Esophagus muscularis mucosa (tissue), 4 donors: ENCODE measurements around the gene RANBP17. TPM values are rescaled to one million over a fixed set of nuclear protein-coding genes. Genes with fewer than 3 reads are reported as not detected.

Experiments used
- DNase-seq: peaks from one replicate; pipeline ENCODE4 v3.0.0-alpha.2; 2017; ENCODE audit errors: extremely low spot score
- H3K27ac ChIP-seq, 4 donors: fragments of 200-600 bp; sonication (generic); replicated peaks in 1 of 4; 1 replicate in 3 of 4; 2 replicates in 1 of 4; pipeline ENCODE4 v1.5.1; 2016 to 2019; ENCODE audit warnings: mild to moderate bottlenecking in 1 of 4
- H3K27me3 ChIP-seq, 4 donors: fragments of 200-600 bp; sonication (generic); one replicate each; pipeline versions ENCODE4 v1.5.1 to v1.6.0; 2016 to 2019
- H3K36me3 ChIP-seq, 4 donors: fragments of 200-600 bp; sonication (generic); one replicate each; pipeline ENCODE4 v1.5.1; 2016 to 2019
- H3K4me1 ChIP-seq, 4 donors: fragments of 200-600 bp; sonication (generic); one replicate each; pipeline ENCODE4 v1.5.1; 2016 to 2019
- H3K4me3 ChIP-seq, 4 donors: fragments of 200-600 bp; sonication (generic); 1 replicate in 2 of 4; 2 replicates in 2 of 4; pipeline ENCODE4 v1.5.1; 2016 to 2019; ENCODE audit warnings: mild to moderate bottlenecking in 4 of 4, moderate library complexity in 1 of 4
- H3K9me3 ChIP-seq, 4 donors: fragments of 200-600 bp; sonication (generic); 1 replicate in 3 of 4; 2 replicates in 1 of 4; pipeline ENCODE4 v1.5.1; 2016 to 2019
- EP300 ChIP-seq: sonication (generic); formaldehyde crosslinking; IDR thresholded peaks from one replicate; pipeline ENCODE4 v1.6.1; 2017; ENCODE audit warnings: antibody characterized with exemption
- POLR2A ChIP-seq: fragments of 450-650 bp; IDR thresholded peaks from one replicate; pipeline ENCODE4 v1.6.1; 2017; ENCODE audit warnings: antibody characterized with exemption, moderate library complexity, mild to moderate bottlenecking, low read depth
- POLR2AphosphoS5 ChIP-seq, 2 donors: sonication (generic); formaldehyde crosslinking; IDR thresholded peaks; one replicate each; pipeline ENCODE4 v1.6.1; 2017; ENCODE audit warnings: antibody characterized with exemption in 2 of 2
- WGBS: methylation state at CpG from one replicate; pipeline ENCODE4 v1.1.5; 2018; 5-methylcytosine and 5-hydroxymethylcytosine counted together
- intact Hi-C: fragments of 100-400 bp; cut with DNase I; formaldehyde crosslinking; loops from one replicate; pipeline ENCODE4 v1.15.1; 2023
- total RNA-seq, 4 donors: library from RNA; depleted of rRNA; stranded (reverse); fragments of >200 nt; gene quantifications; one replicate each; pipeline versions ENCODE4 v1.1.0 to v1.2.1, GENCODE V29; 2016
- TF ChIP-seq, protein P1 (sequence below), 3 experiments: fragments of 200-600 bp in 2 of 3; fragments of 450-650 bp in 1 of 3; sonication (generic) in 2 of 3; IDR thresholded peaks; one replicate each; pipeline ENCODE4 v1.5.1; 2017 to 2019; ENCODE audit warnings: antibody characterized with exemption in 3 of 3, mild to moderate bottlenecking in 2 of 3, moderate library complexity in 1 of 3

RANBP17 gene
- total RNA-seq, 4 donors from 2014 or later, result 16.4 to 28.2 (median 17.7) TPM

DNA sequence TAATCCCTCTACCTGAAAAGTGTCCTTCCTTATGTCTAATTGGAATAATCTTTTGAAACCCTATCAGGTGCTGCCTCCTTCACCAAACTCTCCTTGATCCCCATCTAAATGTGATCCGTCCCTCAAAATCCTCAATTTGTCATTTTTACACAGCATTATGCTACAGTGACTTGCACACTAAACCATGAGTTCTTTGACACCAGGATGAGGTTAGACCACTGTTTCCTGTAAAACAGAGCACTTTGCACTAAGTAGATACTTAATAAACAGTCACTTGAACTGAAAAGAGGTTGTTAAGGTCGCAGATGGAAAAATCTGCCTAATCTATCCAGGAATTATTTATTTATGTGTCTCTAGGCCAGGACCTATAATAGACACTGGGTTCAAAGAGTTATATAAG lies 403.0 kb downstream of the RANBP17 start:
- no peak for DNase-seq
- 89% methylated on average over 2 of the region's 2 CpGs for WGBS
- H3K27ac ChIP-seq, result no peak overlapping the region
- no peaks in the 10 kb centered on the region for H3K27me3 ChIP-seq
- H3K9me3 ChIP-seq, result no peaks in the 10 kb centered on the region
- no peak for TF ChIP-seq POLR2A
- TF ChIP-seq EP300, result no peak
- TF ChIP-seq POLR2AphosphoS5 (IDR thresholded peaks at IDR 0.05), result no peak
- TF ChIP-seq, protein P1, sequence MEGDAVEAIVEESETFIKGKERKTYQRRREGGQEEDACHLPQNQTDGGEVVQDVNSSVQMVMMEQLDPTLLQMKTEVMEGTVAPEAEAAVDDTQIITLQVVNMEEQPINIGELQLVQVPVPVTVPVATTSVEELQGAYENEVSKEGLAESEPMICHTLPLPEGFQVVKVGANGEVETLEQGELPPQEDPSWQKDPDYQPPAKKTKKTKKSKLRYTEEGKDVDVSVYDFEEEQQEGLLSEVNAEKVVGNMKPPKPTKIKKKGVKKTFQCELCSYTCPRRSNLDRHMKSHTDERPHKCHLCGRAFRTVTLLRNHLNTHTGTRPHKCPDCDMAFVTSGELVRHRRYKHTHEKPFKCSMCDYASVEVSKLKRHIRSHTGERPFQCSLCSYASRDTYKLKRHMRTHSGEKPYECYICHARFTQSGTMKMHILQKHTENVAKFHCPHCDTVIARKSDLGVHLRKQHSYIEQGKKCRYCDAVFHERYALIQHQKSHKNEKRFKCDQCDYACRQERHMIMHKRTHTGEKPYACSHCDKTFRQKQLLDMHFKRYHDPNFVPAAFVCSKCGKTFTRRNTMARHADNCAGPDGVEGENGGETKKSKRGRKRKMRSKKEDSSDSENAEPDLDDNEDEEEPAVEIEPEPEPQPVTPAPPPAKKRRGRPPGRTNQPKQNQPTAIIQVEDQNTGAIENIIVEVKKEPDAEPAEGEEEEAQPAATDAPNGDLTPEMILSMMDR (IDR thresholded peaks at IDR 0.05), result no peak
- H3K4me1 ChIP-seq, result no peaks in the 10 kb centered on the region
- intact Hi-C loops, result no loop called here
- no peak overlapping the region for H3K4me3 ChIP-seq
- no peaks in the 10 kb centered on the region for H3K36me3 ChIP-seq

DNA sequence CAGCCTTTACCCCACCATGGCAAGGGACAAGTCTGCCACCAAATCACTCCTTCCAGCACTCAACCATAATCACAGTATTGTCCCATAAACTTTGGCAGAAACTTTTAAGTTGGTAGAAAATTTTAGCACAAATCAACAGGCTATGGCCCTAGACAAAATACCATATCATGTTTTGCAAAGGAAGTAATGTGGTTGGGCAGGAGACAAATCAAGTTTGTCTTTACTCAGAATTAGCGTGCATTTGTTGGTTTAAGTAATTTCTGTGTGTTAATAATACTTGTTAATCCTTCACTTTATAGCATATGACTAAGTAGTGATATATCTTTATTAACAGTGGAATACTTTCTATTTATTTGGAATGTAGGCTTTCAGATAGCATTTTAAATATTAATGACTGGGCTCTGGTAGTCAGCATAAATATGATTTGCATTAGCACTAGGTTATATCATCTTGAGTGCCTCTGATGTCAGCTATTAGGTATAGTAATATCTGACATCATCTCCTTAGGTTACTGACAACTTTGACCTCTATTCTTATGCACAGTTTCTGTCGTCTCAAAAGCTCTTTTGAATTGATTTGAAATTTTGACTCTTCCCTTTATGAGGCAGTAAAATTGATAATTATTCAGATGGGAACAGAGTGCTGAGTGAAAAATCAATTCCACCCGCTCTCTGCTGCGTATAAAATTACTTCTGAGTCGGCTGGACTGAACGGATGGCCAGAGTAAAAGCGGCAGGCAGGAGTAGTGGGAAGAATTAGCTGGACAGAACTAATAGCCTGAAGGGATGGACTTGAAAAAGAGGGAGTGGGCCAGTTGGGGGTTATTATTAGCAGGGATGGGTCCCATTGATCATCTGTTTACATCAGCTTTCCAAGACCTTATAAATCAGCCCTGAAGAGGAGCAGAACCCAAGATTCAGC lies 407.1 kb downstream of the RANBP17 start:
- H3K27ac ChIP-seq, result no peak overlapping the region
- no peaks in the 10 kb centered on the region for H3K9me3 ChIP-seq
- 84% methylated on average over 7 of the region's 7 CpGs for WGBS
- no peaks in the 10 kb centered on the region for H3K4me1 ChIP-seq
- no peak overlapping the region for H3K4me3 ChIP-seq
- intact Hi-C loops, result no loop called here
- no peak for DNase-seq
- TF ChIP-seq, protein P1 (IDR thresholded peaks at IDR 0.05), result no peak
- TF ChIP-seq POLR2A (no peak), EP300 (no peak), POLR2AphosphoS5 (IDR thresholded peaks at IDR 0.05) (no peak)
- H3K36me3 ChIP-seq, result no peaks in the 10 kb centered on the region
- H3K27me3 ChIP-seq, result no peaks in the 10 kb centered on the region

DNA sequence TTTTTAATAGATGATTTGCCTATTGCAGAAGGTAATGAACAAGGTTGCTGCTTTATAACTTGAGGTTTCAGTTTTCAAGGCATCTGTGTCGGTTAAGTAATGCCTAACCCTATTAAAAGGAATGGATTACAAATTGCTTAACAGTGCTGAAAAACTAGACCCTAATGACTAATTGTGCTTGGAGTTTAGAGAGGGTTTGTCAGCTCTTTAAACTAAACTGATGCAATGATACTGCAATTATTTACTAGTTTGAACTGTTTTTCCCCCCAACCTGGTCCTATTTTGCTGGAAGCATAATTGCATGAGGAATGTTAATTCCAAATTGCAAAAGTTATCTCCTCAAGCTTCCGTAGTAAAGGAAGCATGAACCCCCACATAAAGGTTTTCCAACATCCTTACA lies 407.9 kb downstream of the RANBP17 start:
- intact Hi-C loops, result no loop called here
- H3K4me1 ChIP-seq, result no peaks in the 10 kb centered on the region
- H3K9me3 ChIP-seq, result no peaks in the 10 kb centered on the region
- no peak for DNase-seq
- H3K4me3 ChIP-seq, result no peak overlapping the region
- no peak overlapping the region for H3K27ac ChIP-seq
- TF ChIP-seq POLR2AphosphoS5 (IDR thresholded peaks at IDR 0.05) (no peak), POLR2A (no peak), EP300 (no peak)
- TF ChIP-seq, protein P1 (IDR thresholded peaks at IDR 0.05), result no peak
- no peaks in the 10 kb centered on the region for H3K27me3 ChIP-seq
- H3K36me3 ChIP-seq, result no peaks in the 10 kb centered on the region
- 97% methylated on average over 2 of the region's 2 CpGs for WGBS

DNA sequence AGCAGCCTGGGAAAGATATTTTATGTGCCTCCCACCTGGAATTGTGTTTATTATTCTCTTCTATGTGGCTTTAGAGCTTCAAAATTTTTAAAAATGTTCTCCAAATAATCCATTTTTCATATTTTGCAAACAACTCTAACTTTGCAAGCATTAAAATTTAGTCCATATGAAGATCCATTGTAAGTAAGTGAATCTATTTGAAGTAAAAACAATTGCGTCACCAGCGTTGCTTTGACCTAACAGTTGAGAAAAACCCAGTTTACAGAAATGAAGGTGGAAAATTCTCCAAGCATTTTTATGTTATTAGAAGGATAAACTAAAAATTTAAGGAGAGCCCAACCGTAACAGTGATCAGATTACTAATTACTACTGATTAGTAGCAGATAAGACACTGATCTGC lies 408.3 kb downstream of the RANBP17 start:
- Histone ChIP-seq H3K9me3 (no peaks in the 10 kb centered on the region), H3K36me3 (no peaks in the 10 kb centered on the region), H3K4me1 (no peaks in the 10 kb centered on the region), H3K27ac (no peak overlapping the region), H3K27me3 (no peaks in the 10 kb centered on the region), H3K4me3 (no peak overlapping the region)
- intact Hi-C loops, result no loop called here
- WGBS, result 97% methylated on average over 3 of the region's 3 CpGs
- TF ChIP-seq POLR2AphosphoS5 (IDR thresholded peaks at IDR 0.05) (no peak), POLR2A (no peak), EP300 (no peak)
- TF ChIP-seq, protein P1 (IDR thresholded peaks at IDR 0.05), result no peak
- DNase-seq, result no peak

DNA sequence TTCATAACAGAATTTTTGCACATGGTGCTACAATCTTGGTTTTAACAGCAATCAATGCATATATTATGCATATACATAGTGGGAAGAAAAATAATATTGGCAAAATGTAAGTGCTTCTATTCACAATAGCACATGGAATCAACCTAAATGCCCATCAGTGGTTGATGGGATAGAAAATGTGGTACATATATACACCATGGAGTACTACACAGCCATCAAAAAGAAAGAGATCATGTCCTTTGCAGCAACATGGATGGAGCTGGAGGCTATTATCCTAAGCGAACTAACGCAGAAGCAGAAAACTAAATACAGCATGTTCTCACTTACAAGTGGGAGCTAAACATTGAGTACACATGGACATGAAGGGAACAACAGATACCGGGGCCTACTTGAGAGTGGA lies 410.0 kb downstream of the RANBP17 start:
- Histone ChIP-seq H3K9me3 (no peaks in the 10 kb centered on the region), H3K27ac (no peak overlapping the region), H3K4me1 (no peaks in the 10 kb centered on the region), H3K27me3 (no peaks in the 10 kb centered on the region), H3K36me3 (no peaks in the 10 kb centered on the region), H3K4me3 (no peak overlapping the region)
- WGBS, result 100% methylated on average over 3 of the region's 3 CpGs
- no peak for DNase-seq
- intact Hi-C loops, result no loop called here
- TF ChIP-seq, protein P1 (IDR thresholded peaks at IDR 0.05), result no peak
- TF ChIP-seq POLR2AphosphoS5 (IDR thresholded peaks at IDR 0.05) (no peak), POLR2A (no peak), EP300 (no peak)
